Epithelial cell of esophagus (primary cell): ENCODE data around the gene SLC17A2.

ENCODE experiments used
- DNase-seq: peaks from one replicate; pipeline ENCODE4 v3.0.0; 2010; ENCODE audit warnings: low read depth
- H3K4me3 ChIP-seq: 2 replicates; pipeline ENCODE4 v1.5.1; 2011; ENCODE audit warnings: mild to moderate bottlenecking, low read length, control low read depth
- TF ChIP-seq, protein P1 (sequence below): IDR thresholded peaks from 2 replicates; pipeline ENCODE4 v1.5.1; 2011; ENCODE audit warnings: low read depth, mild to moderate bottlenecking, low read length, control low read depth, inconsistent platforms; ENCODE audit not compliant: insufficient read depth; ENCODE audit errors: missing control alignments

Gene SLC17A2

GRCh38 chr6:25928562-25929324 lies 1.7 kb downstream of the SLC17A2 start:
- no peak for DNase-seq
- TF ChIP-seq, protein P1, sequence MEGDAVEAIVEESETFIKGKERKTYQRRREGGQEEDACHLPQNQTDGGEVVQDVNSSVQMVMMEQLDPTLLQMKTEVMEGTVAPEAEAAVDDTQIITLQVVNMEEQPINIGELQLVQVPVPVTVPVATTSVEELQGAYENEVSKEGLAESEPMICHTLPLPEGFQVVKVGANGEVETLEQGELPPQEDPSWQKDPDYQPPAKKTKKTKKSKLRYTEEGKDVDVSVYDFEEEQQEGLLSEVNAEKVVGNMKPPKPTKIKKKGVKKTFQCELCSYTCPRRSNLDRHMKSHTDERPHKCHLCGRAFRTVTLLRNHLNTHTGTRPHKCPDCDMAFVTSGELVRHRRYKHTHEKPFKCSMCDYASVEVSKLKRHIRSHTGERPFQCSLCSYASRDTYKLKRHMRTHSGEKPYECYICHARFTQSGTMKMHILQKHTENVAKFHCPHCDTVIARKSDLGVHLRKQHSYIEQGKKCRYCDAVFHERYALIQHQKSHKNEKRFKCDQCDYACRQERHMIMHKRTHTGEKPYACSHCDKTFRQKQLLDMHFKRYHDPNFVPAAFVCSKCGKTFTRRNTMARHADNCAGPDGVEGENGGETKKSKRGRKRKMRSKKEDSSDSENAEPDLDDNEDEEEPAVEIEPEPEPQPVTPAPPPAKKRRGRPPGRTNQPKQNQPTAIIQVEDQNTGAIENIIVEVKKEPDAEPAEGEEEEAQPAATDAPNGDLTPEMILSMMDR = no peak
- H3K4me3 ChIP-seq = no peak overlapping the region

DNA sequence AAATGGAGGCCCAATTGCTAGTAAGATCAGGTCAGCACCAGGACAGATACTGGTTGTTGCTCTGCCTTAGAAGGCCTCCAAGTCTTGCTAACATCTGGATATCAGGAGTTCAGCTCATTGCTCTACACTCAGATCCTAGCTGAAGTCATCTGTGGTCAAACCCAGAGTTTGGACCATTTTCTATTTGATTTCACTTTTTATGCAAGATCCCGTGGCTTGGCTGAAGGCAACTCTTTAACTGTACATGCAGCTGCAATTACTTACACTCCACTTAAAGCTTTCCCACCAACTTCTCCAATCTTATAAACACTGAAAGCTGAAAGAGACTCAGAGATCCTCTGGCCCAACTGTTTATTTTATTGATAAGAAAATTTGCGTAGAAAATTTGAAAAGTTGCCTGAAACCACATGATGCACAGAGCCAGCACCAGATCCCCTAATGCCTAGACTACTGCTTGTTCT lies 2.7 kb downstream of the SLC17A2 start:
- no peak for DNase-seq
- TF ChIP-seq, protein P1 = no peak
- H3K4me3 ChIP-seq = no peak overlapping the region

GRCh38 chr6:25927178-25927577 lies 3.3 kb downstream of the SLC17A2 start:
- DNase-seq = no peak
- no peak overlapping the region for H3K4me3 ChIP-seq
- TF ChIP-seq, protein P1 = no peak

- H3K4me3 ChIP-seq = no peak overlapping the region
- TF ChIP-seq, protein P1 = no peak
- DNase-seq = no peak
Measured at GRCh38 chr6:25925876-25926275, 4.6 kb downstream of the SLC17A2 start.

DNA sequence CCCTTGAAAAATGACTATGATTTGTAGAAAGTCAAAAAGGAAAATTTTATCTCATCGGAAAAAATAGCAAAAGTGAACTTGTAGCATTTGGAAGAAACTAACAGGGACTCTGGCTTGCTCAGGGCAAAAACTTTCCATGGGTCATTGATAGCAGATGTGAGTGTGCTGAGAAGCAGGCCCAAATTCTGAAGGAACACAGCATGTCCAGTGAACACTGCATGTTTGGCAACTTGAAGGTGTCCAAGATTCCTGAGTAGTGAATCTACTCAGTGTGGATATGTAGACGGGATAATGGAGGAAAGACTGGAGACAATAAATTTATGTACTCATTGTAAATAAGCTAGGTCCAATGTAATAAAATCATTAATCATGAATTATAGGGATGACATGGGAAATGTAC lies 8.2 kb downstream of the SLC17A2 start:
- no peak overlapping the region for H3K4me3 ChIP-seq
- TF ChIP-seq, protein P1 = no peak
- DNase-seq = no peak

- no peak overlapping the region for H3K4me3 ChIP-seq
- TF ChIP-seq, protein P1 = no peak
- no peak for DNase-seq
Measured at GRCh38 chr6:25921525-25922203, 8.8 kb downstream of the SLC17A2 start.
